Activated CD4-positive, alpha-beta T cell treated with anti-CD3 and anti-CD28 coated beads for 48 hours (primary cell): Measurements from ENCODE around the gene LMNTD1.
"Not testable (repeated sequence)": the region's sequence is repeated elsewhere in the genome, so short reads cannot be mapped to it uniquely, and the experiment has no call there.

Source experiments
- DNase-seq: peaks from one replicate; pipeline ENCODE4 v3.0.0-alpha.2; 2020

LMNTD1 gene

DNA sequence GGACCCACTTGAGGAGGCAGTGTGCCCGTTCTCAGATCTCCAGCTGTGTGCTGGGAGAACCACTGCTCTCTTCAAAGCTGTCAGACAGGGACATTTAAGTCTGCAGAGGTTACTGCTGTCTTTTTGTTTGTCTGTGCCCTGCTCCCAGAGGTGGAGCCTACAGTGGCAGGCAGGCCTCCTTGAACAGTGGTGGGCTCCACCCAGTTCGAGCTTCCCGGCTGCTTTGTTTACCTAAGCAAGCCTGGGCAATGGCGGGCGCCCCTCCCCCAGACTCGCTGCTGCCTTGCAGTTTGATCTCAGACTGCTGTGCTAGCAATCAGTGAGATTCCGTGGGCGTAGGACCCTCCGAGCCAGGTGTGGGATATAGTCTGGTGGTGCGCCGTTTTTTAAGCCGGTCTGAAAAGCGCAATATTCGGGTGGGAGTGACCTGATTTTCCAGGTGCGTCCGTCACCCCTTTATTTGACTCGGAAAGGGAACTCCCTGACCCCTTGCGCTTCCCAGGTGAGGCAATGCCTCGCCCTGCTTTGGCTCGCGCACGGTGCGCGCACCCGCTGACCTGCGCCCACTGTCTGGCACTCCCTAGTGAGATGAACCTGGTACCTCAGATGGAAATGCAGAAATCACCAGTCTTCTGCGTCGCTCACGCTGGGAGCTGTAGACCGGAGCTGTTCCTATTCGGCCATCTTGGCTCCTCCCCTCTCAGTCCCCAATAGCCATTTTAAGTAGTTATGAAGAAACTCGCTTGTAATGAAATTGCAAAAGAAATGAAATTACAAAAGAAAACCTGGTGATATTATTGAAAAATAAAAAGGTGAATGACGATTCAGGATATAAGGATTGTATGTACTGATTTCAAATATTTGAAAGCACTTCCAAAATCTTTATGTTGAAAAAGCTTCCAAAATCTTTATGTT, 63.9 kb downstream of the LMNTD1 start:
- DNase-seq = not testable (repeated sequence)

DNA sequence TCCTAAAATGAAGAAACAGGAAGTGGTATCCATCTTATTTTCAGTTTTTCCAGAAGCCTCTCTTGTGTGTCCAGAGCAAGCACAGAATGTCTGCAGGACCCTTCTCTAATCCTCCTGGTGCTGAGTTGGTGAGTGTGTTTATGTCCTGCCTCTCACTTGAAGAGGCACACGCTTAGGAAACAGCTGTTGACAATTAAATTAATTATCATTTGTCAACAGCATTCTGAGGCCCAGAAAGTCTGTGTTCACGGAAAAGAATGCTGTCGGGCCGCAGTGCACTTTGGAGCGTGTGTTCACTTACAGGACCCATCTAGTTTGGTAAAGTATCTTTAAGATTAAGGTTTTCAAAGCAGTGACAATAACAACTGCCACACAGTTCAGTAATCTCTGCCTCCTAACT, 70.5 kb downstream of the LMNTD1 start:
- DNase-seq = no peak

DNA sequence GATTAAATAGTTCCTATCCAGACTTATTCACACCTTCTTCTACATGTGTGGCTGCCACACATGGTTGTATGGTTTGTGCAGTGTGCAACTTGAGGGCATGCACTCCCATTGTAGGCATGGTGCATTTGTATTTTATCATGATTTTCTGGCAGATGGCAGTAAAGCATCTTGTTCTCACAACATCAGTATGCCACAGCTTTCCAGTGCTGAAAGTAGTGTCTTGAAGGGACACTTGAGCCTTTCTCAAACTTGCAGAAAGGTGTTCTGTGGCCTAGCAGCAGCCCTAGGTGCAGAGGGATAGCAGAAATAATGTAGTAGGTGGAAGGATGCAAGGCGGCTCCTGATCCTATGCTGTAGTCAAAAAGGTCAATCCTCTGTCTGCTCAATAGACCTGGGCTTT, 72.9 kb downstream of the LMNTD1 start:
- DNase-seq = no peak

DNA sequence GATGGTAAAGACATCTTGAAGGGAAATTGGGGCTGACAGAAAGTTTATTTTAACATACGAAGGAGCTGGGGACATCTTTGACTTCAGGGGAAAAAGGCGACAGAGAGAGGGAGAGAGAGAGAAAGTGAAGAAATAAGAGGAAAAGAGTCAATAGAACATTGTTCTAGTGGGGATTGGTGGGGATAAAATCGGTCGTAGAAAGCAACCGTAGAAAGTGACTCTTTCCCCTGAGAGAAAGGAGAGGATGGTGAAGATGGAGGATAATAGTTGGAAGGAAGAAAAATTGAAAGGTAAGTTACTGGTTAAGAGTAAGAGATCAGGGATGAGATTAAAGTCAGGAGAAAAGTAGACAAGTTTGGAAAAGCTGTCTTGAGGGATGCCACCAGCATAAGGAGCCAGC, 75.9 kb downstream of the LMNTD1 start:
- no peak for DNase-seq

DNA sequence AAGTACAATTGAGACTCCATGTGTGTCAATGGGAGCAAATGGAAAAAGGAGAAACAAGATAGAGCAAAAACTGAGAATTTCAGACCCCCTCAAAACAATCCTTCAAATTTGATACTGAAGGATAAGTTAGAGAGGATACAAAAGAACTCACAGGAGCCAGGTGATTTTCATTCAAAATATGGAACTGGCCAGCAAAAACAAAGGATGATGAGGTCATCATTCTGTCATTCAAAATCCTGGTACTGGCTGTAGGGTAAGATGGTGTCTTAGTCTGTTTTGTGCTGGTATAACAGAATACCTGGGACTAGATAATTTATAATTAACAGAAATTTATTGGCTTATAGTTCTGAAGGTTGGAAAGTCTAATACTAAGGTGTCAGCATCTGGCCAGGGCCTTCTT, 80.6 kb downstream of the LMNTD1 start:
- DNase-seq = no peak

DNA sequence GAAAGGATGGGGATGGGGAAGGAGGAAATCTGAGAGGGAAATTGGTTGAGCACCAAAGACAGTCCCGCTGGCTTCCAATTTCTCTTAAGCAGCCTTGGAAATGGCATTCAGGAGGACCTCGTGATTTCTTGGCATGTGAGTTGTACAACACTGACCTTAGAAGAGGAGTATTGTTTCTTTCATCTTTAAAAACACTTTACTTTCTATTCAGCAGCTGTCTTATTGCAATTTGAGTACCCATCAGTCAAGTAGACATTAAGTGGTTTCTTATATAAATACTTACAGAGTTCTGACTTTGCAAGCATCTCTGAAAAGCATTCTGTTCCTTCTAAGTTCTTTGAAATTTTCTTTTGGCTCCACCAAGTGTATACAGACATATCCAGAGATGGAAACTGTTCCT, 83.2 kb downstream of the LMNTD1 start:
- no peak for DNase-seq

DNA sequence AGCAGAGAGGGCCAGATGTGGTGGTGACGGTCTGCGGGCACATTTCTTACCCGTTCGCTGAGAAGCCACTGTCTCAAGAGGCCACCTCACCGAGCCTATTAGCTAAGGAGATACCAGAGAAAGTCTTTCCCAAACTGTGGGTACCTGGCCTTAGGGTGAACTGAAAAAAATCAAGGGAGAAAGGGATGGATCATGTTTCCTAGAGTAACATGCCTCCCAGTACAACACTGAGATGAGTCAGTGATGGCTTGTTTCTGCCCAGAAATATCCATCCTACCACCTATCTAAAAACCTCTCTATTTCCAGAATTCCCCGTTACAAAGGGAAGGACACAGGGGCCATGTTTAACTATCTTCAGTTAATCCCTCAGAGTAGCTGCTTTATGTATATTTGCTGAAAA, 83.7 kb downstream of the LMNTD1 start:
- no peak for DNase-seq

DNA sequence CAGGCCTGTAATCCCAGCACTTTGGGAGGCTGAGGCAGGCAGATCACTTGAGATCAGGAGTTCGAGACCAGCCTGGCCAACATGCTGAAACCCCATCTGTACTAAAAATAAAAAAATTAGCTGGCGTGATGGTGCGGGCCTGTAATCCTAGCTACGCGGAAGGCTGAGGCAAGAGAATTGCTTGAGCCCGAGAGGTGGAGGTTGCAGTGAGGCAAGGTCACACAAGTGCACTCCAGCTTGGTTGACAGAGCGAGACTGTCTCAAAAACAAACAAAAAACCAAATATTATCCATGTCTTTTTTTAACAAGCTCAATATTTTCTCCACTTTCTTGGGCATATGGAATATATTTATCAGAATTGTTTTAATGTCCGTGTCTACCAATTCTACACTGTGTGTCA, 89.6 kb downstream of the LMNTD1 start:
- no peak for DNase-seq

DNA sequence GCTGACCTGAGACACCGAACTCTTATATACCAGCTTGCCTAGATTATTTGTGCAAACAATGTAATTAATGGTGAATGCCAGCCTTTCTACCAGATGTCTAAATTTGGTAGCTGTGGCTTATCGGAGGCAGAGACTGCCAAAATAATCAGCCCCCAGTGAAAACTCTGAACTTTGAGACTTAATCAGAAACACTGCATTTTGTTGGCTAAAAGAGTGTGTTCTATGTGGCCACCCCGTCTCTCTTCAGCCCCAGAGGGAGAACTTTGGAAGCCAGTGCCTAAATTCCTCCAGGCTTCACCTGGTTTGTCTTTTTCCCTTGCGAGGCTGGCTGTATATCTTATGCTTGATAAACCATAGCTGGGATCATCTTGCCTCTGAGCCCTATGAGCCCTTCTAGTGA, 90.1 kb downstream of the LMNTD1 start:
- no peak for DNase-seq

DNA sequence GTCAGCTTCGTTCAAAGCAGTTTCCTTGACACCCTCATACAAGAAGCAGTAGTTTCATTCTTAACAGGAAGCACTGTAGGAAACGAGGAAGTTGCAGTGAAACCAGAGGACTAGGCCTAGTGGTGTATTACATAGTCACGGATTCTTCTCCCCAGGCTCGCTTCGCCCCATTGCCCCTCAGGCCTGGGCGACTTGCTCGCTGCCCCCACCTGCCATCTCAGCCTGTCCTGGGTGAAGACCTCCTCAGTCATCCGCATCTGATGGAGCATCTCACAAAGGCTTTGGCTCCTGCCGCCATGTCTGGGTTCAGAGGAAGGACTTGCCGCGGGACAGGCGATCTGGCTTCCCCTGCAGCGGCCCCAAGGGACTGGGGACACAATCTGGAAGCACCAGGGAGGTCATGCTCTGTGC, 93.5 kb downstream of the LMNTD1 start:
- DNase-seq = no peak

DNA sequence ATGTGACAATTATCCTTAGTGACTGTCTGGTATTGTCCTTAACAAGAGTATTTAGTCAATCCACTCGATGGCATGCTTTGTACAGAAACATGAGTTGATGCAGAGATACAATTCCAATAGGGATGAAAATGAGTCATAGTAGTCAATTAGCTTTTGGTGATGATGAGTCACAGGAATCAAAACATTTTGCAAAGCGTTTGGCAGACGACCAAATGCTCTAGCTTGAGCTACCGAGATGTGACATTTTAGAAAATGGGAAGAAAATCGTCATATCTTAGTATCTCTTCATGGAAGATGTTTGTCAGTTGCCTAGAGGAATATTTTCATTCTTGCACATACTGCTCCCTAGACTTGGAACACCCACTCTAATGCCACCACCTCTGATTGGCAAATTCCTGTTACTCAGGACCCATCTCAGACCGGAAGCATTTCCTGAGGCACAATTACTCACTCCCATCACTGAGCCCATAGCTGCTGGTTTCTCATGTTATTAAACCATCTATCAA, 95.0 kb downstream of the LMNTD1 start:
- no peak for DNase-seq

DNA sequence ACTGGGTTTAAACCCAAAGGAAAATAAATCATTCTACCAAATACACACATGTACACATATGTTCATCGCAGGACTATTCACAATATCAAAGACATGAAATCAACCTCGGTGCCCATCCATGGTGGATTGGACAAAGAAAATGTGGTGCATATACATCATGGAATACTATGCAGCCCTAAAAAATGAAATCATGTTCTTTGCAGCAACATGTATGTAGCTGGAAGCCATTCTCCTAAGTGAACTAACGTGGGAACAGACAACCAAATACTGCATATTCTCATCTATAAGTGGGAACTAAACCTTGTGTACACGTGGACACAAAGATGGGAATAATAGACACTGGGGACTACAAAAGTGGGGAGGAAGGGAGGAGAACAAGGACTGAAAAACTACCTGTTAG, 96.6 kb downstream of the LMNTD1 start:
- no peak for DNase-seq

DNA sequence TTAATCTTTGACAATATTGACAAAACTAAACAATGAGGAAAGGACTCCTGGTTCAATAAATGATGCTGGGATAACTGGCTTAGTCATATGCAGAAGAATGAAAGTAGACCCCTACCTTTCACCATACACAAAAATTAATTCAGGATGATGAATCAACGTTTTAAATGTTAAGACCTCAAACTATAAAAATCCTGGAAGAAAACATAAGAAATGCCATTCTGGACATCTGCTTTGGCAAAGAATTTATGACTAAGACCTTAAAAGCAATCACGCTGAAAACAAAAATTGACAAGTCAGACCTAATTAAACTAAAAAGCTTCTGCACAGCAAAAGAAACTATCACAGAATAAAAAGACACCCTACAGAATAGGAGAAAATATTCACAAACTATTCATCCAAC, 97.4 kb downstream of the LMNTD1 start:
- no peak for DNase-seq

DNA sequence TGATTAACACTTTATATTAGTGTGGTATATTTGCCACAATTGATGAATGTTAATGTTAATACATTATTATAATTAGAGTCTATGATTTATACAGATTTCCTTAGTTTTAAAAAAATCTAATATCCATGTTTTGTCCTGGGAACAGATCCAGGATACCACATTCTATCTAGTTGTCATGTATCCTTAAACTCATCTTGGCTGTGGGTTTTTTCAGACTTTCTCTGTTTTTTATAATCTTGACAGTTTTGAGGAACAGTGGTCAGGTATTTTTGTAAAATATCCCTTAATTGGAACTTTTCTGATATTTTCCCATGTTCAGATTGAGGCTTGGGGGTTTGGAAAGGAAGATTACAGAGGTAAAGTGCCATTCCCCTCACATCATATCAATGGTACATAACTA, 104.1 kb downstream of the LMNTD1 start:
- DNase-seq = no peak

DNA sequence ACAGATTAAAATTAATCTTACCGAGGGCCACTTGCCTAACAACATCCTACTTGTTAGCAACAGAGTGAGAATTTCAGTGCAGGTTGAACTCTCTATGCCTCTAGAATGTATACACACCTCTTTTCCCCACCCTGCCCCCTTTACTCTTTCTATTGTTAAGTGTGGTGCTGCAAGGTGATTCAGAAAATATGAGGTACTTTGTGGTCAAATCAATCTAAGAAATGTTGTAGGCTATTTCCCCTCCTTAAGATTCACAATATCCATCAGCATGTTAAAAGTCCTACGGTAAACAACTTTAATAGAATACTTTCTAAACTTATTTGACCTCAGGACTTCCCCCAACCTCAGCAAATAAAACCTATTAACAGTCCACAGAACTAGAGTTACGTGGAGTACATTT, 106.0 kb downstream of the LMNTD1 start:
- DNase-seq = no peak

DNA sequence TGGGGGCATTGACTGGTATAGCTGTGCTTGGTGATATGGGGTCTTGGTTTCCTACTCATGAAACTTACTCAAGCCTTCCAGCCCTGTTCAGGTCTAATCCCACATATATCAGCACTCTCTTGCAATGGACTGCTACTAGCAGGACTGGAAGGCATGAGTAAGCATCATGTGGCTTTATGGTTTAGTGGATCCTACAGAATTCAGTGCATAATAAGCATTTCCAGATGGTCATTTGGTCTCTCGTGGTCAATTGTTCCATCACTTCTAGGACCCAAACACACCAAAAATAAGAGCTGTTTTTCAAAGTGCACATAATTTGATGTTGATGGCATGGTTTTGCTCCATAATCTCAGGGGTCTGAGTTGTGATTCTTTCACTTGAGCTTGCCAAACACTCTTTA, 114.4 kb downstream of the LMNTD1 start:
- no peak for DNase-seq

DNA sequence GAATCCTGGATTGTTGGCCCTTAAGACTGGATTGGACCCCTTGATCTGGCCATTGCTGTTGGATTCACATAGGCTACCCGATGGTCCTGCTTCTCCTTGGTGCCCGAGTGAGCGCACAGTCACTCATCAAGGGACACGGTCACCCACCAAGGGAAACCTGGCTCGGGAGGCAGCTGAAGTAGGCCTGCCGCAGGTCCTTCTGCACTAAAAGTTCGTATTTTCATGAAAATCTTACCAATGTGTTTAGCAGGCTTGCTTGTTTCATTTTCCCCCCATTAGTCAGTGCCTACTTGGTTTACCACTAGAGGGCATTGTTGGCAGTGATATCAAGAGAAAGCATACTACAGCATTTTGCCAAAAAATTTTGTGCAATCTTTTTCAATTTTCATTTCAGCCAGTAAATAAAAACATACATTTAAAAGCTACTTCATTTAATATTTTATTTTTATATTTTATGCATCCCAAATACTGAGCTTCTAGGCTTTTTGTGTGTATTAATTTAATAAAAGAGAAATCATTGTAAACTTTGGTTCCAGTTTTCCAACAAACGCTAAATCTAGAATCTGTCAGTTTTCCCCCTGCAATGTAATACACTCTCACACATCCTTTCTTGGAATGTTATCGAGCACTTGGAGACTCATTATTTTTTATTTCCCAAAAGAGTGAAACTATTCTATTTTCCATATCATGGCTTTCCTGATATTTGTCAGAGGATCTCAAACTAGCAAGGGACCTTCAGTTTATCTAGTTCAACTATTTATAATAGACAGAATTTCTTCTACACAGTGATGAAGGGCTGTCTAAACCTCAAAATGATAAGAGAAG, 116.7 kb downstream of the LMNTD1 start:
- DNase-seq = peak; percentile 21

DNA sequence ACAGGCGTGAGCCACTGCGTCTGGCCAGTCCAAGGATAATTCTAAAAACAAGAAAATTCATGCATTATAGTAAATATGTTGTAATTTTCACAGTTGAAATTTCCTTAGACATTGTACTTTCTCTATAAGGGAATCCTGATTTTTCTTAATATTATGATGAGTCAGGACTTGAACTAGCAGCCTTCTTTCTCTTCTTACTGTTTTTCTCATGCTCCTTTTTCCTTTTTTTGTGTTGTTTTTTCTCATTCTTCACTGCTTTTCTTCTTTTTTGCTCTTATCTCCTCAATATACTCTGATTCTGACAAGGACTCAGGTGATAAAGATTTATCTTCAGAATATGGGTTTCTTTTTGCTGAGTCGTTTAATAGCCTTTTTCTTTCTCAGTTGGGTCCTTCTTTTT, 117.7 kb downstream of the LMNTD1 start:
- DNase-seq = no peak

DNA sequence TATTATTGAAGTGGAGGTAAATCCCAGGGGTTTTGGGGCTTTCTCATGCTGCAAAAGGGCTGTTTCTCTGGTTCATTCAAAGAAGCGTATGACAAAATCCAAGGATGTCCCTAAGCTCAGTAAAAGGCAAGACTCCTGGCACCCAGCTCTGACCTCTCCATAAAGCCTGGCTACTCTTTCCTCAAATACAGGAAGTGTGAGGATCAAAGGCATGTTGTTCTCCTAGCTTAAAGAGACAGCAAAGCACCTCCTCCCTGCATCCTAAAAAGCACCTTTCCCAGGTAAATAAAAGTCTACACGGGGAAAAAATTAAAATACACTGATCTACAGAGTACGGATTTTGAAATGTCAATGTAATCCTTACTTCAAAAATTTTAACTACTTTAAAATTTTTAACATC, 118.6 kb downstream of the LMNTD1 start:
- no peak for DNase-seq

DNA sequence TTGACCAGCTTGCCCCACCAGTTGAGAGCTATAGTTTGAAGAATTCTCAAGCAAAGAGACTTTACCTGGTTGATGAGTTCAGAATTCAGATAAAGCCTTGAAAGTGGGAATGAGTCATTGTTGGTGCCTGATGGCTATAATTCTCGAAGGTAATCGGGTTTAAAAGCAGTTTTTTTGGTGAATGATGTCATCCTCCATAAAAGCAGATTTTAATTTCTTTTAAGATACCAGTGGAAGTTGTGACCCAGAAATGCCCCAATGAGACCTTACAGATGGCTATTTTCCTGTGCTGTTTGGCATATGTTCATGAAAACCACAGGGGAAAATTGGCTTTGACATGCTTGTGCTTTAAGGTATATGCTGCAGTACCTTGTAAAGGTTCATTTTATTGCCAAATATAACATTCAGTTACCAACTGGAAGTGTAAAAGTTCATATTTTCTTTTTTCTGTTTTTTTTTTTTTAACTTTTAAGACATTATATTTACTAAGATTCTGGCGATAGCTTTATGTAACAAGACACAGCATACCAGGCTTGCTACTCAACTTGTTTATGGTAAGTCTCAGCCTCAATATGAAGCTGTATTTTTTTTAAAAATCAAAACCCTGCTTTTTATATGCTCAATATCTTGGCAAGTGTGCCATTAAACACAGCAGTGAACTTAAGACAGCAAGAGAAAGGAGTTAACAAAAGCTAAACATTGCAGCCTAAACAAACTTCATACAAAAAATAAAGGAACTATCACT, 119.3 kb downstream of the LMNTD1 start:
- DNase-seq = no peak

DNA sequence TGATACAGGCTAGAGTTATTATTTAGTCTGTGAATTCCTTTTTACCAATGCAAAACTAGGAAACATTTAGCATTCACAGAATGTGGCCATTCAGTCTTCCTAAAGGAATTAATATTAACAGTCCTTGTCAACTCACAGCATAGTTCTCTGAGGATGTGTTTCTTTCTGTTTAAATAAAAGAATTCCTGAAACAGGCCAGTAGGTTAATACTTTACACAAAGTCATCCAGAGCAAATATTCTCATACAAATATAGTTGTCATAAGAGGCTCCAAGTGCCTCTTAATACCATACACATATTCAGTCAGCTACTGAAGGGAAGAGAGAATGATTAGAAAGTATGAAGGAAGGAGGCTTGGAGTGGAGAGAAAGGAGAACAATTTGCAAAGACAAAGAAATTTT, 120.1 kb downstream of the LMNTD1 start:
- DNase-seq = no peak

DNA sequence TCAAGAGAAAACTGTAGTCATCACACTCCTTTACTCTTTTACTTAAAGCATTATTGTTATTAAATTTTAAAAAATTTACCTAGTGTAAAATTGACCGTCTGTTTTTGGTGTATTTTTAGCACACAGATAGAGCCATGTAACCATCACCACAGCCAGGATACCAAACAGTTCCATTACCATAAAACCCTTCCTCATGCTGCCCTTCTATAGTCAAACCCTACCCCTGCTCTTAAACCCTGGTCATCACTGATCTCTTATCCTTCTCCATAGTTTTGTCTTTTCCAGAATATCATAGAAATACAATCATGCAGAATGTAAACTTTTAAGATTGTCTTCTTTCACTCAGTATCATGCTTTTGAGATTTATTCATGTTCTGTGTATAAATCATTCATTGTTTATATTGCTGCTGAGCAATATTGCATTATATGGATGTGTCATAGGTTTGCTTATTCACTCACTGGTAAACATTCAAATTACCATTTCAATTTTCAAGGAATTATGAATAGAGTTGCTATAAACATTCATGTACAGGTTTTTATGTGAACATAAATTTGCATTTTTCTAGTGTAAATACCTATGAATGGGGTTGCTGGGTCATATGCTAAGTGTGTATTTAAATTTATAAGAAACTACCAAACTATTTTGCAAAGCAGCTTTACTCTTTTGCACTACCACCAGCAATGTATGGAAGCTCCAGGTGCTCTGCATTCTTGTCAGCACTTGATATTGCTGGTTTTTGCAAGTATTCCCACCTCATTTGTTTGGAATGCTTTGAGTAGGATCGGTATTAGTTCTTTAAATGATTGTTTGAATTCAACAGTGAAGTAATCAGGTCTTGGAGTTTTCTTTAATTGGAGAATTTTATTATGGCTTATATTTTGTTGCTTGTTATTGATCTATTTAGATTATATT, 125.5 kb downstream of the LMNTD1 start:
- DNase-seq = no peak
